ENCODE results near the gene TSC22D3.

The TSC22D3 gene

GRCh38 chrX:107704181-107704580 lies 71.4 kb downstream of the TSC22D3 start:
- H3K27ac ChIP-seq, result no peak overlapping the region
- no peak for TF ChIP-seq CTCF (IDR thresholded peaks at IDR 0.05)
- TF ChIP-seq ZFX (IDR thresholded peaks at IDR 0.05; ENCODE audit: borderline replicate concordance), result no peak

GRCh38 chrX:107701493-107702121 lies 74.0 kb downstream of the TSC22D3 start:
- TF ChIP-seq CTCF (IDR thresholded peaks at IDR 0.05) (no peak), ZFX (IDR thresholded peaks at IDR 0.05; ENCODE audit: borderline replicate concordance) (no peak)
- H3K27ac ChIP-seq, result no peak overlapping the region

DNA sequence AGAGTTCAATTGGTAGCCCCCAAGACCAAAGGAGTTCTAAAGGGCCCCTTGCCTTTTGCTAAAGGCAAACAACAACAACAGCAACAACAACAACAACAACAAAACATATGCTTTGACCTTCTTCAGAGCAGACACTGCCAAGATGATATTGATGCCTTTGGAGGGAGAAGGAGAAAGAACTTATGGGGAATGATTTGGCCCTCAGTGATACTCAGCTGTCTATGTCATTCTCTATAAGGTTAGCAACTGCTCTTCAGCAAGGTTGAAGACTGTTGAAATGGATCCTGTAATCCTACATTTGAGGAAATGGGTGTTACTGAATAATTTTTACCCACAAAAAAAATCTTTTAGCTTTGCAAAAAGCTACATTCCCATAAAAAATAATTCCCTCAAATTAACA lies 74.8 kb downstream of the TSC22D3 start:
- no peak for TF ChIP-seq ZFX (IDR thresholded peaks at IDR 0.05; ENCODE audit: borderline replicate concordance)
- TF ChIP-seq CTCF (IDR thresholded peaks at IDR 0.05), result no peak
- no peak overlapping the region for H3K27ac ChIP-seq

DNA sequence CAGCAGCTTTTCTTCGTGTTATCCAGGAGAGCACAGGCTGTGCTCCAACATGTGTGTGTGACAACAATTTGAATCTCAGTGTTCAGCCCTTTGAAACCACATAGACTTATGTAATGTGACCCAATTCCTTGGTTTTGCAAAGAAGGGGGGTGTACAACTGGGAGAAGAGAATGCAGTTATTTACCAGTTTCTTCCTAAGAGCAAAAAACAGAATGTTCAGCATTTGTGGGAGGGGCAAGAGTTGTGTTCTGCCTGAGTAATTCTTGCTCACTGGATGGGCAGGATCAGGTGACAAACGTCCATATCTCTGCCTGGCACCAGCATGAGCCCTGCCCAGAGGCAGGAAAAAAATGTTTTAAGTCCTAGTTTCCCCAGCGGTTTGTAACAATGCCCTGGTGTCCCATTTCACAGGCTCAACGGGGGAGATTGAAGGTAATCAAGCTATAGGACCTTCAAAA lies 75.2 kb downstream of the TSC22D3 start:
- TF ChIP-seq ZFX (IDR thresholded peaks at IDR 0.05; ENCODE audit: borderline replicate concordance) (no peak), CTCF (IDR thresholded peaks at IDR 0.05) (no peak)
- no peak overlapping the region for H3K27ac ChIP-seq

GRCh38 chrX:107699616-107700015 lies 76.0 kb downstream of the TSC22D3 start:
- TF ChIP-seq ZFX (IDR thresholded peaks at IDR 0.05; ENCODE audit: borderline replicate concordance) (no peak), CTCF (IDR thresholded peaks at IDR 0.05) (no peak)
- H3K27ac ChIP-seq, result no peak overlapping the region

- TF ChIP-seq ZFX (IDR thresholded peaks at IDR 0.05; ENCODE audit: borderline replicate concordance), result no peak
- no peak for TF ChIP-seq CTCF (IDR thresholded peaks at IDR 0.05)
Observed at GRCh38 chrX:107691024-107691448, 84.6 kb downstream of the TSC22D3 start.

DNA sequence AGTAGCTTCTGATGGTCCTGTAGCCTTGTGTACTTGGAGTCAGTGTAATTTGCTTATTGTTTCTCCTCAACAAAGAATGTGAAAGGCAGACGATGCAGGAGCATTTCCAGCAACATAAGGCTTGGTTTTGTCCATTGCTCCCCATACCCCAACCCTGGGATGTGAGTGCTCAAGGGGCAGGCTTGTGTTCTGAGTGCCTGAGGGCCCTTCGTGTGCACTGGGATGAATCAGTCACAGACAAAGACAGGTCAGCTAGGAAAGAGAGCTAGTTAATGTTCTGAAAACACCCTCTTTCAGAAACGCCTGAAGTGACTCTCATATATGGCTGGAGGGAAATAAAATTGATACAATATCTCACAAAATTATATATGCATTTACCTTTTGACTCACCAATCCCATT lies 88.1 kb downstream of the TSC22D3 start:
- TF ChIP-seq CTCF (IDR thresholded peaks at IDR 0.05) (no peak), ZFX (IDR thresholded peaks at IDR 0.05; ENCODE audit: borderline replicate concordance) (no peak)
- H3K27ac ChIP-seq, result no peak overlapping the region

More at GRCh38 chrX:107691024-107691448, 84.6 kb downstream of the TSC22D3 start:
- no peak overlapping the region for H3K27ac ChIP-seq
